ENCODE results near the gene LOXHD1.
A peak's percentile ranks its signal among the peaks of the same experiment; 100 is the strongest.

Gene LOXHD1

GRCh38 chr18:46672062-46672970 lies 15.3 kb upstream of the LOXHD1 start:
- peak; percentile 30 for DNase-seq (ENCODE audit: low spot score)

- DNase-seq (ENCODE audit: low spot score) = no peak
Measured at GRCh38 chr18:46668694-46669093, 11.7 kb upstream of the LOXHD1 start.

GRCh38 chr18:46668135-46668534 lies 11.1 kb upstream of the LOXHD1 start:
- no peak for DNase-seq (ENCODE audit: low spot score)

- no peak for DNase-seq (ENCODE audit: low spot score)
Measured at GRCh38 chr18:46663539-46663938, 6.5 kb upstream of the LOXHD1 start.

GRCh38 chr18:46660957-46661749 lies 4.1 kb upstream of the LOXHD1 start:
- DNase-seq (ENCODE audit: low spot score) = no peak

- no peak for DNase-seq (ENCODE audit: low spot score)
Measured at GRCh38 chr18:46659484-46659883, 2.5 kb upstream of the LOXHD1 start.

GRCh38 chr18:46656326-46657114 lies 500 bp downstream of the LOXHD1 start:
- DNase-seq (ENCODE audit: low spot score) = no peak

- no peak for DNase-seq (ENCODE audit: low spot score)
Measured at GRCh38 chr18:46652372-46652771, 4.6 kb downstream of the LOXHD1 start.

GRCh38 chr18:46650681-46651080 lies 6.3 kb downstream of the LOXHD1 start:
- DNase-seq (ENCODE audit: low spot score) = no peak

- DNase-seq (ENCODE audit: low spot score) = no peak
Measured at GRCh38 chr18:46649071-46649862, 7.8 kb downstream of the LOXHD1 start.

- no peak for DNase-seq (ENCODE audit: low spot score)
Measured at GRCh38 chr18:46646468-46646867, 10.6 kb downstream of the LOXHD1 start.

- DNase-seq (ENCODE audit: low spot score) = no peak
Measured at GRCh38 chr18:46642561-46642960, 14.5 kb downstream of the LOXHD1 start.

GRCh38 chr18:46641917-46642316 lies 15.1 kb downstream of the LOXHD1 start:
- no peak for DNase-seq (ENCODE audit: low spot score)

- no peak for DNase-seq (ENCODE audit: low spot score)
Measured at GRCh38 chr18:46639386-46639785, 17.6 kb downstream of the LOXHD1 start.

GRCh38 chr18:46636040-46636630 lies 20.9 kb downstream of the LOXHD1 start:
- DNase-seq (ENCODE audit: low spot score) = no peak

- no peak for DNase-seq (ENCODE audit: low spot score)
Measured at GRCh38 chr18:46632401-46633071, 24.5 kb downstream of the LOXHD1 start.

GRCh38 chr18:46630991-46631390 lies 26.0 kb downstream of the LOXHD1 start:
- DNase-seq (ENCODE audit: low spot score) = no peak

- DNase-seq (ENCODE audit: low spot score) = peak; percentile 13
Measured at GRCh38 chr18:46630160-46630559, 26.9 kb downstream of the LOXHD1 start.

GRCh38 chr18:46629361-46629760 lies 27.7 kb downstream of the LOXHD1 start:
- no peak for DNase-seq (ENCODE audit: low spot score)

- DNase-seq (ENCODE audit: low spot score) = no peak
Measured at GRCh38 chr18:46628206-46628605, 28.8 kb downstream of the LOXHD1 start.

All from activated CD4-positive, alpha-beta T cell treated with anti-CD3 and anti-CD28 coated beads, Interleukin-2, Interleukin-4, amounts not matched to agents 100 ng/mL and 50 ng/mL, durations not matched to agents 16 hours and 8 hours (primary cell).